Stimulated activated naive CD8-positive, alpha-beta T cell treated with anti-CD3 and anti-CD28 coated beads, Interleukin-15, amount 100 ng/mL, for 72 hours (primary cell): ENCODE measurements around the gene LDLRAD1.
"Not testable (repeated sequence)": the region's sequence is repeated elsewhere in the genome, so short reads cannot be mapped to it uniquely, and the experiment has no call there.

Experiments
- ATAC-seq: fragments of 150-1000 bp; cut with Tn5 transposase; 2 replicates; pipeline ENCODE4 v1.10.0; 2021; ENCODE audit warnings: mild to moderate bottlenecking, moderate library complexity
- DNase-seq, 2 donors: peaks; one replicate each; pipeline ENCODE4 v3.0.0; 2021 to 2022
- H3K27ac Mint-ChIP-seq, 2 donors: one replicate each; pipeline ENCODE4 v1.8.0; 2022; ENCODE audit warnings: mild to moderate bottlenecking in 2 of 2, mixed read lengths in 2 of 2, moderate library complexity in 2 of 2
- H3K27me3 Mint-ChIP-seq: one replicate; pipeline ENCODE4 v1.8.0; 2022; ENCODE audit warnings: mixed read lengths
- H3K4me1 Mint-ChIP-seq: one replicate; pipeline ENCODE4 v1.8.0; 2022; ENCODE audit warnings: mild to moderate bottlenecking, mixed read lengths
- H3K4me3 Mint-ChIP-seq, 2 donors: one replicate each; pipeline ENCODE4 v1.8.0; 2022; ENCODE audit warnings: mild to moderate bottlenecking in 2 of 2, mixed read lengths in 2 of 2, moderate library complexity in 1 of 2
- H3K9me3 Mint-ChIP-seq, 2 donors: one replicate each; pipeline ENCODE4 v1.8.0; 2022; ENCODE audit warnings: mixed read lengths in 2 of 2

LDLRAD1 gene

DNA sequence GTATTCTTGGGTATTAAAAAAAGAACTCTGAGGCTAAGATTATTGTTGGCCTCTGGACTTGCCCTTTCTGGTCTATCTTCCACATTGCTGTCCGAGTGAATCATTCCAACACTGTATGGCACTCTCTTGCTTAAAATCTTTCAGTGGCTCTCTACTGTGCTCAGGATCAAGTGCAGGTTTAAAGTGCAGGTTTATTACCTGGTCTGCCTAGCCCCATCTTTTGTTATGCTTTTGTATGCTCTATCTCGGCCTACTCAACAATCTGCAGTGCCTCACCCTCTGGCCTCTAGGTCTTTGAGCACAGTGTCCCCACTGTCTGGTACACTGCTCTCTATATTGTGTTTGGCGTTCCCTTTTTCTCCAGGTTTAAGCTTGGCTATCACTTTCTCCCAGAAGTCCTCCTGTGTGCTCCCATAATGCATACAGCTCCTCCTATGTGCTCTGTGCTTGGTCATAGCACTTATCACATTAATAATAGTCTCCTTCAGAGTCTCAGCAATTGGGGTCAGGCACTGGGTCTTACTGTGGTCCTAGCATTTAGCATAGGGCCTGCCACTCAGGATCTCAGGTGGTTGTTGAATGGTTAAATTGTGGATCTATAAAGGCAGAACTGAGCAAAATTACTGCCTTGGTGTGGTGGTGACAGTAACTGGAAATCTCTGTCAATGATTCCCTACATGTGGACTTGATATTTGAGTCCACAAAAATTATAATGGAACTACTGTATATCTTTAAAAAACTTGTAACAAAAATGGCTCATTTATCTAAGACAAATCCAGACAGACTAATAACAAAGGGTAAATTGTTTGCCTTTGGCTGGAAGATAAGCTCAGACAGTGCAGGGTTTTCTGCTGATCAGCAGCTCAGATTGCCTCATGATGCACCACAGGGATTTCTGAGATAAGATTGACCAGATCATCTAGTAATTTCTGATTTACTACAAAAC, 10.6 kb upstream of the LDLRAD1 start:
- no peak for ATAC-seq
- Mint-ChIP-seq H3K9me3 (no peaks in the 10 kb centered on the region), H3K4me3 (no peak overlapping the region), H3K27ac (peak overlapping the region in 1 of 2 donors; percentile 34), H3K4me1 (no peaks in the 10 kb centered on the region), H3K27me3 (no peaks in the 10 kb centered on the region)
- DNase-seq: no peak

DNA sequence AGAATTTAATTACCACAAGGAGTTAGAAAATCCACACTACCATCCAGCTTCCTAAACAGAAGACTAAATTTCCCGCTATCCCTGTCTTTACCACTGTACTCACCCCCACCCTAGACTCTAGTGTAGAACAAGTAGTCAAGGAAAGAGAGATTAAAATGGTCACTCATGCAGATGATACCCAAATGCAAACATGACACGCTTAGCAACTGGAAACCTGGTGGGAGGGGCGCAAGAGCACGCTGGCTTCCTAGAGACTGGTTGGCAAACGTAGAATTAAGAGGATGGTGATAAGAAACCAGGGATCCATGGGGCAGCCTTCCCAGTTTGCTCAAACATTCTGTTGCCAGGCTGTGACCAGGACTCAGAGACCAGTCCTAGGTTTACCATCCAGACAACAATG, 9.9 kb upstream of the LDLRAD1 start:
- Mint-ChIP-seq H3K27me3 (no peaks in the 10 kb centered on the region), H3K9me3 (no peaks in the 10 kb centered on the region), H3K27ac (no peak overlapping the region), H3K4me1 (no peaks in the 10 kb centered on the region), H3K4me3 (no peak overlapping the region)
- DNase-seq: no peak
- no peak for ATAC-seq

DNA sequence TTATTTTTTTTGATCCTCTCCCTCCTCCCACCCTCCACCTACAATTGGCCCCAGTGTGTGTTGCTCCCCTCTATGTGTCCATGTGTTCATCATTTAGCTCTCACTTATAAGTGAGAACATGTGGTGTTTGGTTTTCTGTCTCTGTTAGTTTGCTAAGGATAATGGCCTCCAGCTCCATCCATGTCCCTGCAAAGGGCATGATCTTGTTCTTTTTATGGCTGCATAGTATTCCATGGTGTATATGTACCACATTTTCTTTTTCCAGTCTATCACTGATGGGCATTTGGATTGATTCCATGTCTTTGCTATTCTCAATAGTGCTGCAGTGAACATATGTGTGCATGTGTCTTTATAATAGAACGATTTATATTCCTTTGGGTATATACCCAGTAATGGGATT, 6.8 kb upstream of the LDLRAD1 start:
- H3K4me3 Mint-ChIP-seq, H3K27me3 Mint-ChIP-seq, DNase-seq, H3K4me1 Mint-ChIP-seq, H3K9me3 Mint-ChIP-seq, ATAC-seq, H3K27ac Mint-ChIP-seq: not testable (repeated sequence)

DNA sequence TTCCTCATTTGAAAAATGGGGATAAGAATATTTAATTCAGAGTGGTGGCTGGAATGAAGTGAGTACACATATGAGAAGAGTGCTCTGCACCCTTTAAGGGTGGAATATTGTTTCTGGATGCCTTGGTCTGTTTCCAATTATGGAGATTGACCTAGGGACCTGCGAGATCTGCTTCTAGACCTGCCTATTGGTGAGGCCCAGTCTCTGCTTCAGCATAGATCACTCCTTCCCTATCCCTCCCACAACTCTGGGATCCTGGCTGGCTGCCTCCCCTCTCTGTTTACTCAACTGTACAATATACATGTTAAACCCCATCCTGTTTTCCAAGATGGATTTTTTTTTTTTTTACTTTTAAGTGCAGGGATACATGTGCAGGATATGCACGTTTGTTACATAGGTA, 6.4 kb upstream of the LDLRAD1 start:
- ATAC-seq (no peak), DNase-seq (no peak)
- H3K4me1 Mint-ChIP-seq: no peaks in the 10 kb centered on the region
- H3K27ac Mint-ChIP-seq: no peak overlapping the region
- H3K9me3 Mint-ChIP-seq: no peaks in the 10 kb centered on the region
- no peaks in the 10 kb centered on the region for H3K27me3 Mint-ChIP-seq
- no peak overlapping the region for H3K4me3 Mint-ChIP-seq

DNA sequence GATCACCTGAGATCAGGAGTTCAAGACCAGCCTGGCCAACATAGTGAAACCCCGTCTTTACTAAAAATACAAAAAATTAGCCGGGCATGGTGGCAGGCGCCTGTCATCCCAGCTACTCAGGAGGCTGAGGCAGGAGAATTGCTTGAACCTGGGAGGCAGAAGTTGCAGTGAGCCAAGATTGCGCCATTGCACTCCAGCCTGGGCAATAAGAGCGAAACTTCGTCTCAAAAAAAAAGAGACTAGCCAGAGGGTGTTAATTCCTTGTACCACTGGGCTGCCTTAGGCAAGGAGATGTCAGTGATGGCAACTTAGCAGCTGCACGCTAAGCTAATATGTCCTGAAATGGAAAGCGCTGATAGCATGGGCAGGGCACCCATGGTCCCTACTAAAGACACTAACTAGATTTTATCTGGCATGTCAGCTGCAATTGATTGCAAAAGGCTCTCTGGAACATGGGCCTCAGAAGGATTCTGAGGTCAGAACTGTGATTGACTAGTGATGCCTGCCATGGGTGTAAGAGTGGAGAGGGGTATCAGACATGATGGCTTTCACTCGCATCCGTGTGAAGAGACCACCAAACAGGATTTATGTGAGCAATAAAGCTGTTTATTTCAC, 1.7 kb upstream of the LDLRAD1 start:
- not testable (repeated sequence) for ATAC-seq, H3K9me3 Mint-ChIP-seq, H3K4me1 Mint-ChIP-seq, H3K27ac Mint-ChIP-seq, DNase-seq, H3K4me3 Mint-ChIP-seq, H3K27me3 Mint-ChIP-seq

DNA sequence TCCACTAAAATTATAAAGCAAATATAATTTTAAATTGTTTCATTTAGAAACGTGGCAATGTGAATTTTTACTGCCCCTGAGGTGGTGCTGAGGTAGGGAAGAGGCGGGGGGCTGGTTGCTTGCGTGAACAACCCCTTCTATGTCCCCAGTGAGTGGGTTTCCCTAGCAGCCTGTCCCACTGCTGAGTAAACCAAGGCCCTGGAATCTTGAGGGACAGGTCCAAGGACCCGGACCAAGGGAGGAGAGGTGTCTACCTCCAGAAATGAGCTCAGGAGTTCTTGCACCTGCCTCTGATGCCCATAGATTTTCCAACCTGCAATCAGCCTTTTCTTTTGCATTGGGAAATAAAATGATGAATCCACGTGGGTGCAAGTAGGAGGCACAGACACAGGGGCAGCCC, 649 bp upstream of the LDLRAD1 start:
- no peaks in the 10 kb centered on the region for H3K9me3 Mint-ChIP-seq
- no peaks in the 10 kb centered on the region for H3K4me1 Mint-ChIP-seq
- DNase-seq: no peak
- no peak overlapping the region for H3K4me3 Mint-ChIP-seq
- no peak overlapping the region for H3K27ac Mint-ChIP-seq
- ATAC-seq: no peak
- peaks cover 4% of the 10 kb centered on the region for H3K27me3 Mint-ChIP-seq

DNA sequence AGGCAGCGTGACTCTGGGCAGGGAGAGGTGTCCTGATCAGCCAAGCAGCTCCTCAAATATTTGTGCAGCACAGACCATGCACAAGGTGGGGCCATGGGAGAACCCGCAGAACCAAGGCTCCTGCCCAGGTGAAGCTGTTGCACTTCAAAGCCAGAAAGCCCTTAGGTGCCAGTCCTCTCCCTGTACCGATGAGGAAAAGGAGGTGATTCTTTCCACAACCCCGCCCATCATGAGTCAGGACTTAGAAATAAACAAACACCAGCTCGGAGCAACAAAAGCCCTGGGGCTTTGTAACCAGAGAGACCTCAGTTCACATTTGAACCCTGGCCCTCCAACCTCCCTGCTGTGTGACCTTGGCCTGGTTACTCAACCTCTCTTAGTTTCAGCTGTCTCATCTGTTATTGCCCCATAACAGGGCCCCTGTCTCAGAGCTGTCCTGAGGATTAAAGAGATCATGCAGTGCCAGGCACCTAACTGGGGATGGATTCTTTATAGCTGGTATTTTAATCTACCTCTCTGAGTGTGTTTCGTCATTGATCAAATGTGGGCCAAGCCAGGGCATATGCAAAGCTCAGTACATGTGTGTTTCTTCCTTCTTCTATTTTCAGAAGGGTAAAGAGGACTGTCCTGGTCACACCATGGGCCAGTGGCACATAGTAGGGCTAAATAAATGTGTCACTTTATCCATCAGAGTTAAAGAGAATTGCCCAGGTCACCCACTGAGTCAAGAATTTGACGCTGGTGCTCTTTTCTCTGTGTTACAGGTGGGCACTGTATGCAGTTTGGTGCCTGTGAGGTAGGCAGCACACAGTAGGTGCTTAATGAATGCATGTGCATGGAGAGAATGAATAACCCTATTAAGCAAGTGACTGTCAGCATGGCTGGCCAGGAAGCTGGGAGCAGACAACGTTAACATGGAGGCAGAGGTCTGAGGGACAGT, 1.4 kb downstream of the LDLRAD1 start:
- ATAC-seq (no peak), DNase-seq (no peak)
- Mint-ChIP-seq H3K9me3 (no peaks in the 10 kb centered on the region), H3K4me3 (no peak overlapping the region), H3K4me1 (no peaks in the 10 kb centered on the region), H3K27me3 (peaks cover 14% of the 10 kb centered on the region), H3K27ac (peak overlapping the region; percentile 27 to 50)

DNA sequence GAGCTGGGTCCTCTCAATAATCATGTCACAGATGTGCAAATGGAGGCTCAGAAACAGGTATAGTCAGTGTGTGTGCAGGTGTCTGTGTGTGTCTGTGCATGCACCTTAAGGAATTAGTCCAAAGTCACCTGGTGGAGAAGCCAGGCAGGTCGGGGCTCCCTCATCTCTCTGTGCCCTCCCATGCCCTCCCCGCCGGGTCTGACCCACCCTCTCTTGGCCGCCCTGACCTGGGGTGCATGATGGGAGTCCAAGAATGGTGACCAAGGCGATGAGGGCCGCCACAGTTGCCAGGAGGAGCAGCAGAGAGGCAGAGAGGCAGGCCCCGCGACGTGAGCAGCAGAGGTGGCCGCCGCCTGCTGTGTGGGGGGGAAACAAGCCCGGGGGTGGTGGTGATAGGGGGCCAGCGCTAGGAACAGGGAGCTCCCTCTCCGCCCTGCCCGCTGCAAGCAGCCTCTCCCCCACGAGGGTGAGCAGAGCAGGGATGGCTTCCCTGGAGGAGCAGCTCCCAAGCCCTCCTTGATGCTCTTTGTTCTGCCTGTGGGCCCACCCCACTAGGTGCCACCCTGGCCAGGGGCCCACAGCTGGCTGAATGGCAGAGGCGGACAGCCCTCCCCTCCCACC, 3.9 kb downstream of the LDLRAD1 start:
- Mint-ChIP-seq H3K9me3 (no peaks in the 10 kb centered on the region), H3K4me3 (no peak overlapping the region), H3K27me3 (peaks cover 25% of the 10 kb centered on the region), H3K4me1 (no peaks in the 10 kb centered on the region), H3K27ac (no peak overlapping the region)
- no peak for DNase-seq
- no peak for ATAC-seq

DNA sequence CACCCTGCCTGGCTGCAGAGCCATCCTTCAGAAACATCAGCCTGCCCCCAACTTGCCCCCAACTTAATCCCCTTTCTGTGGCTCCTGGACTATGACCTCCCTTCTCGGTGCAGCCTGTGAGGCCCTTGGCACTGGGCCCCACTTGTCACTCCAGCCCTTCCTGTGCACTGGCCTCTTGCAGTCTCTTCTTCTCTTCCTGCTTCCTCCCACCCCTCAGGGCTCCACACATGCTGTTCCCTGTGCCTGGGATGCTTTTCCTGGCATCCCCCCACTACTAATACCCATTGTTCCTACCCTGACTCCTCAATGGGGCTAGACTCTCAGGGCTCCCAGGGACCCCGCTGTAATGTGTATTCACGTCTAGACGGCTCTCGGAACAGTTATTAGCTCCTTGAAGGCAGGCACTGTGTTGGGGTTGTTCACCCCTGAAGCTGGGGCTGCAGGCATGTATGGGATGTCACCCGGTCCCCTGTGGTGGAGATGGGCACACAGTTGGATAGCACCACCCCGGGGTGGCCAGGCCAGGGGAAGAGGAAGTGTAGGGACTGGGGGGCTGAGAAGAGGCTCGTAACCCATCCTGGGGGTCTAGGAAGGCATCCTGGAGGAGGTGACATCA, 4.5 kb downstream of the LDLRAD1 start:
- peaks cover 25% of the 10 kb centered on the region for H3K27me3 Mint-ChIP-seq
- peak overlapping the region in 1 of 2 donors; percentile 92 for H3K27ac Mint-ChIP-seq
- ATAC-seq: no peak
- H3K4me1 Mint-ChIP-seq: no peaks in the 10 kb centered on the region
- no peak for DNase-seq
- no peaks in the 10 kb centered on the region for H3K9me3 Mint-ChIP-seq
- no peak overlapping the region for H3K4me3 Mint-ChIP-seq

DNA sequence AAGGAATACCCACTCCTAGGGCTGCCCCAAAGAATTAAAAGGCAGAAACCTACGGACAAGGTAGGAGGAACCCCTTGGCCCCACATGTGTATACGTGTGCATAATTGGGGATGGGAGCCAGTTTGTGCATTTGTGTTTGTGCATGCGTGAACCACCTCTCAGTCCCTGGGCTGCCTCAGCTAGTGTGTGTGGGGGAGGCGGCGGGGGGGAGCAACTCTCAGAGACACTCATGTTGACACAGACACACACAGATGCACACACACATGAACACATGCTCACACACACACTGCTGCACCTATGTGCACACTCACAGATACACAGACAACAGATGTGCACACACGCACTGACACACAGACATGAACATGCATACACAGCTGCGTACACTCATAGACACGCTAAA, 5.1 kb downstream of the LDLRAD1 start:
- no peak overlapping the region for H3K4me3 Mint-ChIP-seq
- no peak for ATAC-seq
- H3K27me3 Mint-ChIP-seq: peaks cover 25% of the 10 kb centered on the region
- no peaks in the 10 kb centered on the region for H3K9me3 Mint-ChIP-seq
- no peak overlapping the region for H3K27ac Mint-ChIP-seq
- no peak for DNase-seq
- no peaks in the 10 kb centered on the region for H3K4me1 Mint-ChIP-seq

DNA sequence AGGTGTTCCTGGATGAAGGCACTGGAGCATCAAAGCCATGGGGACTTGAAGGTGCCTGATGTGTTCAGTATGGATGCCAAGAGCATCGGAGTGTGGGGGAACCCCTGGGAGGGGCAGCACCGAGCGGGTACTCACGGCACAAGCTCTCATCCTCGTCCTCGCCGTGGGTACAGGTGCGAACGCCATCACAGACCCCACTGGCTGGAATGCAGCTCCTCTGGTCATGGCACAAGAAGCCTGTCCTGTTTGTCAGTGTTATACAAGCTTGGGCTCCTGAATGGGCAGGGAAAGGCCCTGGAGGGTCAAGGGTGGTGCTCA, 6.0 kb downstream of the LDLRAD1 start:
- peaks cover 25% of the 10 kb centered on the region for H3K27me3 Mint-ChIP-seq
- DNase-seq: no peak
- no peaks in the 10 kb centered on the region for H3K9me3 Mint-ChIP-seq
- ATAC-seq: no peak
- H3K4me1 Mint-ChIP-seq: no peaks in the 10 kb centered on the region
- H3K4me3 Mint-ChIP-seq: no peak overlapping the region
- no peak overlapping the region for H3K27ac Mint-ChIP-seq

DNA sequence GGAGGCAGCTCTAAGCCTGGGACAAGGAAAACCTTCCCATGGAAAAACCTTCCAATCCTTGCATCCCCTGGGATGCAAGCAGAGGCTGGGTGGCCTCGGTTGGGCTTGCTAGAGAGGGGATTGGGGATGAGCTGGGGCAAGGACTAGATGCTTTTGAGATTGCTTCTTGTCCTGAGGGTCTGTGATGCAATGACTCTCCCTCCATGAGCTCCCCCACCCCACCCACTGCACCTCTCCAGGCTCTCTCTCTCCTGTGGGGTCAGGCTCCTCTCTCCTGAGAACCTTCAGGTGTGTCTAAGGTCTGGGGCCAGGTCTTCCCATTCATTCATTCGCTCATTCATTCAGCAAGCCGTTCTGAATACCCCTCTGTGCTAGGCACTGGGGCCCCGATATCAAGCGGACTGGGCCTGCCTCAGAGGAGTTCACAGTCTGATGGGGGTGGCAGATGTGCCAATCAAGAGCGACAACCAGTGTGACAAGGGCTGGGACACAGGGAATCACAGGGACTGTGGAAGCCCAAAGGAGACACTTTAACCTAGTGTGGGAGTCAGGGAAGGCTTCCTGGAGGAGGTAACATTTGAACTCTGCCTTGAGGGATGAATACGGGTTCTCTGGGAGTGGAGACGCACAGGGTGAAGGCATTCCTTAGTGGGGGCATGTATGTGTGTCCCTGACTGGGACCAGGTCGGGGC, 6.5 kb downstream of the LDLRAD1 start:
- ATAC-seq: no peak
- no peak for DNase-seq
- H3K4me3 Mint-ChIP-seq: no peak overlapping the region
- no peaks in the 10 kb centered on the region for H3K9me3 Mint-ChIP-seq
- no peak overlapping the region for H3K27ac Mint-ChIP-seq
- peaks cover 30% of the 10 kb centered on the region for H3K27me3 Mint-ChIP-seq
- no peaks in the 10 kb centered on the region for H3K4me1 Mint-ChIP-seq

DNA sequence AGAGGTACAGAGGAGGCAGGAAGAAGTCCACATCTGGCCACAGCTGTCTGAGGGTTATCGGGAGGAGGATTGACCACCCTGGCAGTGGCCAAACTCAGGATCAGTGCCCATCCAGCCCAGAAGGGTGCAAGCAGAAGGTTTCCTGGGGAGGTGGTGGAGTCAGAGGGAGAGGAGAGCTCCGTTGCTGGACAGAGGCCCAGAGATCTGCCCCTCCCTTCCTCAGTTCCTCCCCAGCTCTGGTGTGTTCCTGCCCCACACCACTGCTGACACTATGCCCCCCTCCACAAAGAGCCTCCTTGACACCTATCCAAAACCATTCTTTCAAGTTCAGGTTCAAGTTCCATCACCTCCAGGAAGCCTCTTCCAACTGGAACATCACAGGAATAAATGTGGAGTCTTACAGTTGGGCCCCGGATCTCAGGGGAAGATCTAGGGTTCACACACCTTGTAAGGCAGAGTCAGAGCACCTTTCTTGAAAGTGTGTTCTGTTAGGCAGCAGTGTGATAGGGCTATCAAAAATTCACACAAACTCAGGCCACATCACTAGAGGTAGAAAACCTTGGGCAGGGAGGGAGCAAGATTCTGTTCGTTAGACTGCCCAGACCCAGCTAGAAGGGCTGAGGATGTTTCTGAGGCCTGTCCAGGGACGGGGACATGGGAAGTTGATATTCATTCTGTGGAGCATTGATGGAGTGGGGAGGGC, 7.4 kb downstream of the LDLRAD1 start:
- Mint-ChIP-seq H3K27me3 (peaks cover 35% of the 10 kb centered on the region), H3K9me3 (no peaks in the 10 kb centered on the region), H3K4me3 (no peak overlapping the region), H3K4me1 (no peaks in the 10 kb centered on the region), H3K27ac (peak overlapping the region in 1 of 2 donors; percentile 12)
- ATAC-seq (no peak), DNase-seq (no peak)

DNA sequence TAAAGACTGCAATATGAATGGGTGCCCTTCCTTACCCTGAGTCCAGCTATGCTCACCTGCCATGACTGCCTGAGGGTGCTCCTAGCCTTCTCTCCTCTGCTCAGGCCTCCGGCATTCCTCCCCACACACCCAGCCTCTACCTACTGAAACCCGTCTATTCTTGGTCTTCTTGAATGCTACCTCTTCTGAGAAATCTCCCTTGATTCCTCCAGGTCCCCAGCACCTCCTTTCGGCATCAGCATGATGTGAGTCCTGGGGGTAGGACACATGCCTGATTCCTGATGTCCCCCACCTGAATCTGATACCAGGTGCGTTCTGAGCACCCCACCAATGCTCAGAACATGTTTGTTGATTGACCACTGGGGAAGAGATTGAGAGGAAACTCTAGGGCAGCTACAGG, 8.6 kb downstream of the LDLRAD1 start:
- no peak for ATAC-seq
- no peak for DNase-seq
- H3K9me3 Mint-ChIP-seq: no peaks in the 10 kb centered on the region
- no peak overlapping the region for H3K4me3 Mint-ChIP-seq
- H3K27ac Mint-ChIP-seq: no peak overlapping the region
- peaks cover 35% of the 10 kb centered on the region for H3K27me3 Mint-ChIP-seq
- no peaks in the 10 kb centered on the region for H3K4me1 Mint-ChIP-seq
